Vagina (tissue), 2 donors: ENCODE data around the gene SPINT4. TPM values are rescaled to one million over a fixed set of nuclear protein-coding genes. Genes with fewer than 3 reads are reported as not detected.
"Not testable (repeated sequence)": the region's sequence is repeated elsewhere in the genome, so short reads cannot be mapped to it uniquely, and the experiment has no call there.

Experiments used
- DNase-seq, 2 donors: peaks; one replicate each; pipeline ENCODE4 v3.0.0-alpha.2; 2017; ENCODE audit errors: extremely low spot score in 2 of 2
- H3K27ac ChIP-seq: fragments of 200-600 bp; sonication (generic); one replicate; pipeline ENCODE4 v1.5.1; 2019
- H3K27me3 ChIP-seq: fragments of 200-600 bp; sonication (generic); one replicate; pipeline ENCODE4 v1.5.1; 2019
- H3K36me3 ChIP-seq, 2 donors: fragments of 200-600 bp; sonication (generic); one replicate each; pipeline ENCODE4 v1.5.1; 2017 to 2019
- H3K4me1 ChIP-seq: fragments of 200-600 bp; sonication (generic); one replicate; pipeline ENCODE4 v1.5.1; 2019
- H3K4me3 ChIP-seq, 2 donors: fragments of 200-600 bp; sonication (generic); 1 replicate in 1 of 2; 2 replicates in 1 of 2; pipeline ENCODE4 v1.5.1; 2016 to 2019
- H3K9me3 ChIP-seq: fragments of 200-600 bp; sonication (generic); one replicate; pipeline ENCODE4 v1.5.1; 2019
- CTCF ChIP-seq, 3 experiments: fragments of 450-650 bp in 2 of 3; fragments of 200-600 bp in 1 of 3; sonication (generic) in 1 of 3; IDR thresholded peaks; one replicate each; pipeline ENCODE4 v1.5.1; 2017 to 2019; ENCODE audit warnings: antibody characterized with exemption in 3 of 3, mild to moderate bottlenecking in 2 of 3, moderate library complexity in 2 of 3
- POLR2A ChIP-seq, 2 donors: fragments of 450-650 bp; IDR thresholded peaks; one replicate each; pipeline ENCODE4 v1.6.1; 2017; ENCODE audit warnings: antibody characterized with exemption in 2 of 2, mild to moderate bottlenecking in 2 of 2, moderate library complexity in 2 of 2
- POLR2AphosphoS5 ChIP-seq, 2 donors: sonication (generic); formaldehyde crosslinking; IDR thresholded peaks; one replicate each; pipeline ENCODE4 v1.9.0; 2017; ENCODE audit warnings: antibody characterized with exemption in 2 of 2, mild to moderate bottlenecking in 2 of 2, low read depth in 1 of 2; ENCODE audit not compliant: insufficient read depth in 1 of 2
- intact Hi-C: fragments of 100-400 bp; cut with DNase I; formaldehyde crosslinking; loops from one replicate; pipeline ENCODE4 v1.15.1; 2023
- total RNA-seq: library from RNA; depleted of rRNA; stranded (reverse); fragments of >200 nt; gene quantifications from one replicate; pipeline ENCODE4 v1.2.3, GENCODE V29; 2016

Gene SPINT4
- total RNA-seq, 1 donor from 2014 or later: not detected

GRCh38 chr20:45742596-45742995 is 20.4 kb downstream of the SPINT4 start:
- Histone ChIP-seq H3K9me3 (no peaks in the 10 kb centered on the region), H3K36me3 (no peaks in the 10 kb centered on the region), H3K4me1 (no peaks in the 10 kb centered on the region), H3K4me3 (no peak overlapping the region), H3K27me3 (no peaks in the 10 kb centered on the region), H3K27ac (no peak overlapping the region)
- no peak for DNase-seq
- TF ChIP-seq POLR2A (IDR thresholded peaks at IDR 0.05) (no peak), CTCF (IDR thresholded peaks at IDR 0.05) (no peak), POLR2AphosphoS5 (IDR thresholded peaks at IDR 0.05; ENCODE audit: insufficient read depth in 1 of 2, low read depth in 1 of 2) (no peak)
- intact Hi-C loops: no loop called here

GRCh38 chr20:45745015-45745414 is 22.9 kb downstream of the SPINT4 start:
- Histone ChIP-seq H3K4me1 (no peaks in the 10 kb centered on the region), H3K27me3 (no peaks in the 10 kb centered on the region), H3K36me3 (no peaks in the 10 kb centered on the region), H3K4me3 (no peak overlapping the region), H3K27ac (no peak overlapping the region), H3K9me3 (no peaks in the 10 kb centered on the region)
- TF ChIP-seq POLR2A (IDR thresholded peaks at IDR 0.05) (no peak), POLR2AphosphoS5 (IDR thresholded peaks at IDR 0.05; ENCODE audit: insufficient read depth in 1 of 2, low read depth in 1 of 2) (no peak), CTCF (IDR thresholded peaks at IDR 0.05) (no peak)
- intact Hi-C loops: no loop called here
- DNase-seq: no peak

GRCh38 chr20:45751721-45752120 is 29.6 kb downstream of the SPINT4 start:
- no peak for TF ChIP-seq POLR2A (IDR thresholded peaks at IDR 0.05)
- no peak for TF ChIP-seq CTCF (IDR thresholded peaks at IDR 0.05)
- TF ChIP-seq POLR2AphosphoS5 (IDR thresholded peaks at IDR 0.05; ENCODE audit: insufficient read depth in 1 of 2, low read depth in 1 of 2): no peak
- no peaks in the 10 kb centered on the region for H3K36me3 ChIP-seq
- no peak overlapping the region for H3K27ac ChIP-seq
- H3K4me3 ChIP-seq: no peak overlapping the region
- H3K27me3 ChIP-seq: no peaks in the 10 kb centered on the region
- H3K4me1 ChIP-seq: no peaks in the 10 kb centered on the region
- intact Hi-C loops: no loop called here
- DNase-seq: no peak
- H3K9me3 ChIP-seq: no peaks in the 10 kb centered on the region

GRCh38 chr20:45752746-45753145 is 30.6 kb downstream of the SPINT4 start:
- TF ChIP-seq POLR2AphosphoS5 (IDR thresholded peaks at IDR 0.05; ENCODE audit: insufficient read depth in 1 of 2, low read depth in 1 of 2): no peak
- no peak for TF ChIP-seq POLR2A (IDR thresholded peaks at IDR 0.05)
- TF ChIP-seq CTCF (IDR thresholded peaks at IDR 0.05): no peak
- intact Hi-C loops: no loop called here
- DNase-seq: no peak

GRCh38 chr20:45758096-45758495 is 35.9 kb downstream of the SPINT4 start:
- intact Hi-C loops: no loop called here
- H3K36me3 ChIP-seq: no peaks in the 10 kb centered on the region
- no peaks in the 10 kb centered on the region for H3K4me1 ChIP-seq
- H3K27ac ChIP-seq: no peak overlapping the region
- DNase-seq: no peak
- TF ChIP-seq POLR2AphosphoS5 (IDR thresholded peaks at IDR 0.05; ENCODE audit: insufficient read depth in 1 of 2, low read depth in 1 of 2) (no peak), CTCF (IDR thresholded peaks at IDR 0.05) (no peak), POLR2A (IDR thresholded peaks at IDR 0.05) (no peak)
- H3K4me3 ChIP-seq: no peak overlapping the region
- H3K27me3 ChIP-seq: no peaks in the 10 kb centered on the region
- H3K9me3 ChIP-seq: no peaks in the 10 kb centered on the region

More at GRCh38 chr20:45752746-45753145, 30.6 kb downstream of the SPINT4 start:
- Histone ChIP-seq H3K4me3 (no peak overlapping the region), H3K27ac (no peak overlapping the region), H3K4me1 (no peaks in the 10 kb centered on the region), H3K9me3 (no peaks in the 10 kb centered on the region), H3K27me3 (no peaks in the 10 kb centered on the region), H3K36me3 (no peaks in the 10 kb centered on the region)

GRCh38 chr20:45759921-45760320 is 37.8 kb downstream of the SPINT4 start:
- intact Hi-C loops, H3K4me3 ChIP-seq, DNase-seq, H3K4me1 ChIP-seq, H3K9me3 ChIP-seq, H3K27me3 ChIP-seq, H3K36me3 ChIP-seq, H3K27ac ChIP-seq: not testable (repeated sequence)

GRCh38 chr20:45761966-45762365 is 39.8 kb downstream of the SPINT4 start:
- H3K4me3 ChIP-seq, H3K27ac ChIP-seq, H3K4me1 ChIP-seq, H3K36me3 ChIP-seq, DNase-seq, intact Hi-C loops, H3K9me3 ChIP-seq, H3K27me3 ChIP-seq: not testable (repeated sequence)

- H3K27ac ChIP-seq, intact Hi-C loops, H3K4me3 ChIP-seq, H3K27me3 ChIP-seq, H3K36me3 ChIP-seq, H3K4me1 ChIP-seq, DNase-seq, H3K9me3 ChIP-seq: not testable (repeated sequence)
These were observed 42.6 kb downstream of the SPINT4 start for GRCh38 chr20:45764618-45765282.
